Pulmonary artery endothelial cell (primary cell): ENCODE results near the gene ZBTB39. TPM values are rescaled to one million over a fixed set of nuclear protein-coding genes. Genes with fewer than 3 reads are reported as not detected.
"Not testable (repeated sequence)": the region's sequence is repeated elsewhere in the genome, so short reads cannot be mapped to it uniquely, and the experiment has no call there.

Source experiments
- DNase-seq: peaks from one replicate; pipeline ENCODE4 v3.0.0-alpha.2; 2011; ENCODE audit warnings: low read depth, low spot score
- total RNA-seq: library from RNA; depleted of rRNA; stranded (reverse); fragments of >200 nt; gene quantifications from 2 replicates; pipeline ENCODE4 v1.2.3, GENCODE V29; 2014

The ZBTB39 gene
- total RNA-seq, 1 donor from 2014 or later = 6.0 TPM

GRCh38 chr12:57001448-57001906 is 4.9 kb downstream of the ZBTB39 start:
- peak; percentile 46 for DNase-seq

- DNase-seq = no peak
These were observed 6.0 kb downstream of the ZBTB39 start for GRCh38 chr12:57000393-57000792.

- no peak for DNase-seq
These were observed 6.9 kb downstream of the ZBTB39 start for GRCh38 chr12:56999456-56999855.

GRCh38 chr12:56998981-56999380 is 7.4 kb downstream of the ZBTB39 start:
- no peak for DNase-seq

GRCh38 chr12:56998316-56998715 is 8.0 kb downstream of the ZBTB39 start:
- DNase-seq = no peak

- no peak for DNase-seq
These were observed 9.4 kb downstream of the ZBTB39 start for GRCh38 chr12:56996793-56997545.

GRCh38 chr12:56995930-56996496 is 10.3 kb downstream of the ZBTB39 start:
- no peak for DNase-seq

GRCh38 chr12:56995201-56995929 is 11.0 kb downstream of the ZBTB39 start:
- DNase-seq = no peak

- no peak for DNase-seq
These were observed 12.1 kb downstream of the ZBTB39 start for GRCh38 chr12:56994231-56994746.

GRCh38 chr12:56993346-56993745 is 13.0 kb downstream of the ZBTB39 start:
- no peak for DNase-seq

GRCh38 chr12:56991319-56992246 is 14.8 kb downstream of the ZBTB39 start:
- peak; percentile 33 for DNase-seq

GRCh38 chr12:56990648-56991318 is 15.6 kb downstream of the ZBTB39 start:
- no peak for DNase-seq

- DNase-seq = no peak
These were observed 16.3 kb downstream of the ZBTB39 start for GRCh38 chr12:56989861-56990610.

- DNase-seq = peak; percentile 51
These were observed 18.1 kb downstream of the ZBTB39 start for GRCh38 chr12:56988207-56988739.

GRCh38 chr12:56987551-56988053 is 18.7 kb downstream of the ZBTB39 start:
- no peak for DNase-seq

GRCh38 chr12:56987011-56987410 is 19.3 kb downstream of the ZBTB39 start:
- DNase-seq = no peak

- not testable (repeated sequence) for DNase-seq
These were observed 20.6 kb downstream of the ZBTB39 start for GRCh38 chr12:56985714-56986113.

GRCh38 chr12:56983386-56983785 is 23.0 kb downstream of the ZBTB39 start:
- no peak for DNase-seq

GRCh38 chr12:56982578-56983236 is 23.6 kb downstream of the ZBTB39 start:
- not testable (repeated sequence) for DNase-seq
